Measurements from ENCODE around the gene RABL2B.

DNA sequence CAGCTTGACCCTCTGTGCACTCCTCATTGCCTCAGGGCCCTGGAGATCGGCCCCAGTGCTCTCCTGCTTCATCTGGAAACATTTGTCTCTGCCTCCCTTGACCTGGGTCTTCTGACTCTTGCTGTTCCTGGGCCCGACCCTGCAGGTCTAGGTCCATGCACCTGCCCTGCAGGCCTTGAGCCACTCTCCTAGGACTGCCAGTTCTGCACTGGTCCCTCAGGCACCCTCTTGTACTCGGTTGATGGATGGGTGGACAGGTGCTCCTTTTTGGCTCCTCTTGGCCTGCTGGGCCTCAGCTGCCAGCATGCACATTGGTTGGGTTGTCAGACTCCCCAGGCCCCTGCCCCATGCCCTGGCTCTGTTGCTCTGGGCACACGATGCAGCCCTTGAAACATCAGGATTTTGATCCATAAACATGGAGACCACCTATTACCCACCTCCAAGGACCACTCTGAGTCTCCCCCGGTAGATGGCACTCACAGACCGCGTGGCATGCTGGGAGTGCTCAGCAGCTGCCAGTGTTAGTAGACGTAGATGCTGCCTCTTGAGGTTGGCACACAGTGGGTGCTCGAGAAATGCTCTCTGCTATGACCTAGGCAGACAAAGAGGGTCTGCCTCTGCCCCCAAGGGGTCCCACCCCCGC lies 65.6 kb downstream of the RABL2B start:
- TF ChIP-seq, protein P1, sequence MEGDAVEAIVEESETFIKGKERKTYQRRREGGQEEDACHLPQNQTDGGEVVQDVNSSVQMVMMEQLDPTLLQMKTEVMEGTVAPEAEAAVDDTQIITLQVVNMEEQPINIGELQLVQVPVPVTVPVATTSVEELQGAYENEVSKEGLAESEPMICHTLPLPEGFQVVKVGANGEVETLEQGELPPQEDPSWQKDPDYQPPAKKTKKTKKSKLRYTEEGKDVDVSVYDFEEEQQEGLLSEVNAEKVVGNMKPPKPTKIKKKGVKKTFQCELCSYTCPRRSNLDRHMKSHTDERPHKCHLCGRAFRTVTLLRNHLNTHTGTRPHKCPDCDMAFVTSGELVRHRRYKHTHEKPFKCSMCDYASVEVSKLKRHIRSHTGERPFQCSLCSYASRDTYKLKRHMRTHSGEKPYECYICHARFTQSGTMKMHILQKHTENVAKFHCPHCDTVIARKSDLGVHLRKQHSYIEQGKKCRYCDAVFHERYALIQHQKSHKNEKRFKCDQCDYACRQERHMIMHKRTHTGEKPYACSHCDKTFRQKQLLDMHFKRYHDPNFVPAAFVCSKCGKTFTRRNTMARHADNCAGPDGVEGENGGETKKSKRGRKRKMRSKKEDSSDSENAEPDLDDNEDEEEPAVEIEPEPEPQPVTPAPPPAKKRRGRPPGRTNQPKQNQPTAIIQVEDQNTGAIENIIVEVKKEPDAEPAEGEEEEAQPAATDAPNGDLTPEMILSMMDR (conservative IDR thresholded peaks at IDR 0.05; ENCODE audit: low read length): no peak
- no peak for TF ChIP-seq EZH2phosphoT487 (IDR thresholded peaks at IDR 0.05; ENCODE audit: borderline replicate concordance)

Data from Loucy (cell line).